Epithelial cell of esophagus (primary cell): ENCODE results near the gene KPNA4.

Experiments used
- DNase-seq: peaks from one replicate; pipeline ENCODE4 v3.0.0; 2010; ENCODE audit warnings: low read depth
- H3K4me3 ChIP-seq: 2 replicates; pipeline ENCODE4 v1.5.1; 2011; ENCODE audit warnings: mild to moderate bottlenecking, low read length, control low read depth
- TF ChIP-seq, protein P1 (sequence below): IDR thresholded peaks from 2 replicates; pipeline ENCODE4 v1.5.1; 2011; ENCODE audit warnings: low read depth, mild to moderate bottlenecking, low read length, control low read depth, inconsistent platforms; ENCODE audit not compliant: insufficient read depth; ENCODE audit errors: missing control alignments

The KPNA4 gene

GRCh38 chr3:160447544-160447943 lies 117.8 kb downstream of the KPNA4 start:
- TF ChIP-seq, protein P1, sequence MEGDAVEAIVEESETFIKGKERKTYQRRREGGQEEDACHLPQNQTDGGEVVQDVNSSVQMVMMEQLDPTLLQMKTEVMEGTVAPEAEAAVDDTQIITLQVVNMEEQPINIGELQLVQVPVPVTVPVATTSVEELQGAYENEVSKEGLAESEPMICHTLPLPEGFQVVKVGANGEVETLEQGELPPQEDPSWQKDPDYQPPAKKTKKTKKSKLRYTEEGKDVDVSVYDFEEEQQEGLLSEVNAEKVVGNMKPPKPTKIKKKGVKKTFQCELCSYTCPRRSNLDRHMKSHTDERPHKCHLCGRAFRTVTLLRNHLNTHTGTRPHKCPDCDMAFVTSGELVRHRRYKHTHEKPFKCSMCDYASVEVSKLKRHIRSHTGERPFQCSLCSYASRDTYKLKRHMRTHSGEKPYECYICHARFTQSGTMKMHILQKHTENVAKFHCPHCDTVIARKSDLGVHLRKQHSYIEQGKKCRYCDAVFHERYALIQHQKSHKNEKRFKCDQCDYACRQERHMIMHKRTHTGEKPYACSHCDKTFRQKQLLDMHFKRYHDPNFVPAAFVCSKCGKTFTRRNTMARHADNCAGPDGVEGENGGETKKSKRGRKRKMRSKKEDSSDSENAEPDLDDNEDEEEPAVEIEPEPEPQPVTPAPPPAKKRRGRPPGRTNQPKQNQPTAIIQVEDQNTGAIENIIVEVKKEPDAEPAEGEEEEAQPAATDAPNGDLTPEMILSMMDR, result no peak
- peak; percentile 56 for DNase-seq
- H3K4me3 ChIP-seq, result peak overlapping the region; percentile 26

GRCh38 chr3:160446522-160447056 lies 118.8 kb downstream of the KPNA4 start:
- TF ChIP-seq, protein P1, result no peak
- H3K4me3 ChIP-seq, result no peak overlapping the region
- DNase-seq, result no peak

- TF ChIP-seq, protein P1, result no peak
- DNase-seq, result no peak
- H3K4me3 ChIP-seq, result no peak overlapping the region
Observed at GRCh38 chr3:160445854-160446253, 119.5 kb downstream of the KPNA4 start.
